Lower leg skin (tissue), 4 donors: Measurements from ENCODE around the gene AURKAIP1. TPM values are rescaled to one million over a fixed set of nuclear protein-coding genes. Genes with fewer than 3 reads are reported as not detected.
A peak's percentile ranks its signal among the peaks of the same experiment; 100 is the strongest.

Experiments
- DNase-seq, 2 donors: peaks; one replicate each; pipeline ENCODE4 v3.0.0-alpha.2; 2019; ENCODE audit warnings: low spot score in 2 of 2
- H3K4me3 ChIP-seq: fragments of 200-600 bp; sonication (generic); 2 replicates; pipeline ENCODE4 v1.5.1; 2017; ENCODE audit warnings: mild to moderate bottlenecking, low read depth; ENCODE audit not compliant: poor library complexity, severe bottlenecking
- POLR2A ChIP-seq, 2 donors: fragments of 450-650 bp; IDR thresholded peaks; one replicate each; pipeline ENCODE4 v1.6.1; 2016 to 2017; ENCODE audit warnings: antibody characterized with exemption in 2 of 2, mild to moderate bottlenecking in 1 of 2, moderate library complexity in 1 of 2
- WGBS, 2 donors: methylation state at CpG; one replicate each; pipeline ENCODE4 v1.1.5; 2018; 5-methylcytosine and 5-hydroxymethylcytosine counted together
- intact Hi-C: fragments of 100-400 bp; cut with DNase I; formaldehyde crosslinking; loops from one replicate; pipeline ENCODE4 v1.15.0; 2023; ENCODE audit warnings: low total_unique reads
- microRNA-seq, 2 donors: library from miRNA; unstranded; fragments of <30 nt; microRNA quantifications; one replicate each; pipeline ENCODE4, GENCODE V29; 2016; ENCODE audit warnings: borderline replicate concordance in 2 of 2, borderline number of aligned reads in 1 of 2
- total RNA-seq, 4 donors: library from RNA; depleted of rRNA; stranded (reverse); fragments of >200 nt; gene quantifications; one replicate each; pipeline ENCODE4 v1.1.0, GENCODE V29; 2016
- TF ChIP-seq, protein P1 (sequence below), 3 donors: fragments of 450-650 bp; IDR thresholded peaks; one replicate each; pipeline ENCODE4 v1.5.1; 2016; ENCODE audit warnings: antibody characterized with exemption in 3 of 3, mild to moderate bottlenecking in 3 of 3, moderate library complexity in 2 of 3

Gene AURKAIP1
- total RNA-seq, 4 donors from 2014 or later, result 97.3 to 140 (median 114) TPM

DNA sequence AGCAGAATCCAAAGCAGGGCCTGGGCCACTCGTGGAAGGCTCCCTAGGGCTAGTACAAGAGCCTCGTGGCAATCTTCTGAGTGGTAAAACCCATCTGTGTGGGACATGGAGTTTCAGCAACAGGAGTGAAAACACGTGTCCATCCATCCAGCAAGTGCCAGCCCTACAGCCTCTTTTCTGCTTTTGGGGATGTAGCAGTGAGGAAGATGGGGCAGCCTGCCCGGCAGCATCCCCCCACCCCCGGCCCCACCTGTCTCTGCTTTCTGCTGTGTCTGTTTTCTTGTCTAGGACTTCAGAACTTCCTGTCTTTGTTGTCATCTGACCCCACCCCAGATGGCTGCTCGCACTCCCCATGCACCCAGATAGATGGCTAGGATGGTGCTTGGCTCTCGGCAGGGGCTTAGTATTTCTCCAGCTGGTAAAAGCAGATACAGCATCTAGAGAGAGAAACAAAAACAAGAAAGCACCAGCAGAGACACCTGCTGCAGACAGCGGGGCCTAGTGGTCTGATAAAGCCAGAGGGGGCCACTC is 48.9 kb downstream of the AURKAIP1 start:
- no peak for TF ChIP-seq POLR2A (IDR thresholded peaks at IDR 0.05)
- TF ChIP-seq, protein P1, sequence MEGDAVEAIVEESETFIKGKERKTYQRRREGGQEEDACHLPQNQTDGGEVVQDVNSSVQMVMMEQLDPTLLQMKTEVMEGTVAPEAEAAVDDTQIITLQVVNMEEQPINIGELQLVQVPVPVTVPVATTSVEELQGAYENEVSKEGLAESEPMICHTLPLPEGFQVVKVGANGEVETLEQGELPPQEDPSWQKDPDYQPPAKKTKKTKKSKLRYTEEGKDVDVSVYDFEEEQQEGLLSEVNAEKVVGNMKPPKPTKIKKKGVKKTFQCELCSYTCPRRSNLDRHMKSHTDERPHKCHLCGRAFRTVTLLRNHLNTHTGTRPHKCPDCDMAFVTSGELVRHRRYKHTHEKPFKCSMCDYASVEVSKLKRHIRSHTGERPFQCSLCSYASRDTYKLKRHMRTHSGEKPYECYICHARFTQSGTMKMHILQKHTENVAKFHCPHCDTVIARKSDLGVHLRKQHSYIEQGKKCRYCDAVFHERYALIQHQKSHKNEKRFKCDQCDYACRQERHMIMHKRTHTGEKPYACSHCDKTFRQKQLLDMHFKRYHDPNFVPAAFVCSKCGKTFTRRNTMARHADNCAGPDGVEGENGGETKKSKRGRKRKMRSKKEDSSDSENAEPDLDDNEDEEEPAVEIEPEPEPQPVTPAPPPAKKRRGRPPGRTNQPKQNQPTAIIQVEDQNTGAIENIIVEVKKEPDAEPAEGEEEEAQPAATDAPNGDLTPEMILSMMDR (IDR thresholded peaks at IDR 0.05), result no peak
- intact Hi-C loops, result no loop called here
- 51 to 57% methylated on average over 8 of the region's 8 CpGs for WGBS, 2 donors
- no peak overlapping the region for H3K4me3 ChIP-seq
- no peak for DNase-seq

DNA sequence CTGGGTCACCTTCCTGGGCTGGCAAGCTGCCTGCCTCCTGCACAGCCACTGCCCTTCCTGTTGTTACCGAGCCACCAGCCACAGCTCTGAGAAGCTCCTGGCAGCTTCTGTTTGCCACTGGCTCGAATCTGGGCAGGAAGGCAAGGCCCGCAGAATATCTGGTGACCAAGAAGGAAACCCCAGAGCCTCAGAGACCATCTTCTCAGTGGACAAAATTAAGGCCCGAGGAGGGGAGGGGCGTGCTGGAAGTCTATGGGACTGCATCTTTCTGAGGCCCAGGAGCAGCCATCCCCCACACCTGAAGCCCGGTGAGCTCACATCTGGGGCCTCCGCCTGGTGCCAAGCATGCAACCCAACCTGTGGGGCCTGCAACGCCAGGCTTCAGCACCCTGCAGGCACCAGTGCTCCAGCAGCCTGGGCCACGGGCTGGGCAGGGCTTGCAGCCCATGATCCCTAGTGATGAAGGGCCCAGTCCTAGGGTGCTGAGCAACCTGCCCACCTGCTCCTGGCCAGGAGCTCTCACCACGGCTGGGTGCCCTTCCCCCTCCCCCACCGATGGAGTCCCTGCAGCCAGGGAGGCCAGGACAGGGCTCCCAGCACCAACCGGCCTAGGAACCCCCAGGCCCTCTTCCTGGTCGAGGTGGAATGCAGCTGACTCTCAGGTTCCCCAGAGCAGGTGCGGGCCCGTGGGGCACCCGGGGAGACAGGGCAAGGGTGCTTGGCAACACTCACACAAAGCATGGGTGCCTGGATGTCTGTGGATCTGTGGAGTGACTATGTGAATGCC is 49.5 kb downstream of the AURKAIP1 start:
- 26 to 36% methylated on average over 11 to 12 of the region's 16 CpGs for WGBS, 2 donors
- H3K4me3 ChIP-seq, result peak overlapping the region; percentile 61
- TF ChIP-seq POLR2A (IDR thresholded peaks at IDR 0.05), result no peak
- TF ChIP-seq, protein P1 (IDR thresholded peaks at IDR 0.05), result no peak
- DNase-seq, result no peak
- intact Hi-C loops, result no loop called here

DNA sequence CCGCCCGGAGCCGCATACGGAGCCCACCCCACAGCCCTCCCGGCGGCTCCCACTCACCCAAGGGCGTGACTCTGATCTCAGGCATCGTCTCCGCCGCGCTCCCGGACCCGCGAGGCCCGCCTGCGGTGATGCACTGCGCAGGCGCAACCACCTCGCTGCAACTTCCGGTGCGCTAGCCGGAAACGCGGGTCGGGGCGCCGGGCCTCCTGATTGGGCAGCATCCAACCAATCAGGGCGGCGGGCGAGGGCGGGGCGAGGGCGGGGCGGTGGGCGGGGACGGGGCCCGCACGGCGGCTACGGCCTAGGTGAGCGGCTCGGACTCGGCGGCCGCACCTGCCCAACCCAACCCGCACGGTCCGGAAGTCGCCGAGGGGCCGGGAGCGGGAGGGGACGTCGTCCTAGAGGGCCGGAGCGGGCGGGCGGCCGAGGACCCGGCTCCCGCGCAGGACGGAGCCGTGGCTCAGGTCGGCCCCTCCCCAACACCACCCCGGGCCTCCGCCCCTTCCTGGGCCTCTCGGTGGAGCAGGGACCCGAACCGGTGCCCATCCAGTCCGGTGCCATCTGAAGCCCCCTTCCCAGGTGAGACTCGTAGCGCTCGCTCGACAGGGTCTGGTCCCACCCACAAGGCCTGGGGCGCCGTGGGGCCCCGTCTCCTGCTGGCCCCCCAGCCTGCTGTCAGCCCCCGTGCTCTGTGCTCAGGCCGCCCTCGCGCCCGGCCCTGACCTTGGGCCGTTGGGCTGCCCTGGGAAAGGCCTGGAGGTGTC is 50.3 kb downstream of the AURKAIP1 start, which contains the start of the genes CPTP and INTS11:
TSS of gene CPTP (plus strand) at position 279 of the 764 bp plus-strand sequence. CDS start 2,109 bp downstream, outside the sequence.
TSS of gene INTS11 (minus strand) at position 137 of the 764 bp plus-strand sequence. CDS start at position 85, 52 bp downstream.
- TF ChIP-seq, protein P1 (IDR thresholded peaks at IDR 0.05), result no peak
- peak in 1 of 2 donors; percentile 38 for TF ChIP-seq POLR2A (IDR thresholded peaks at IDR 0.05)
- WGBS, 2 donors, result 0 to 3% methylated on average over 20 to 31 of the region's 84 CpGs
- peak within 1 kb of the TSS; percentile 70 for H3K4me3 ChIP-seq
- DNase-seq, result peak; percentile 86 to 99
- intact Hi-C loops, result no loop called here

DNA sequence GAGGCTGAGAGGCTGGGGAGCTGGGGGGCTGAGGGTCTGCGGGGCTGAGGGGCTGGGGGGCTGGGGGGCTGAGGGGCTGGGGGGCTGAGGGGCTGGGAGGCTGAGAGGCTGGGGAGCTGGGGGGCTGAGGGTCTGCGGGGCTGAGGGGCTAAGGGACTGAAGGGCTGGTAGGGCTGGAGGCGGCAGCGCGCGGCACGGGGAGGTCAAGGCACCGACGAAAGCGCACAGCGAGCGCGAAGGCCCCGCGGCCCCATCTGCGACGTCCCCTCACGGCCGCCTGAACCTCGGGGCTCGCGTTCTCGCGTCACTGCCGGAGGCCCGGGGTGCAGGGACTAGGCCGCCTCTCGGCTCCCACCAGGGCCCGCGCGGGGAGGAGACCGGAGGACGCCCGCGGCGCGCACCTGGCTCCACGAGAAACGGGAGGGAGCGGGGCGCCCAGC is 50.9 kb downstream of the AURKAIP1 start:
- peak overlapping the region; percentile 70 for H3K4me3 ChIP-seq
- intact Hi-C loops, result no loop called here
- DNase-seq, result no peak
- WGBS, 2 donors, result 0 to 1% methylated on average over 25 to 27 of the region's 41 CpGs
- no peak for TF ChIP-seq POLR2A (IDR thresholded peaks at IDR 0.05)
- TF ChIP-seq, protein P1 (IDR thresholded peaks at IDR 0.05), result no peak

Small RNA genes within 50 kb of the gene (microRNA-seq; reads per million reads assigned to microRNA genes)
- gene MIR6808, result 0 to 1.1 reads per million in 2 donors

Other genes with a start within 250 kb of the AURKAIP1 start
- not detected for gene TTLL10, start 201.3 kb downstream of the AURKAIP1 start, total RNA-seq
- 10 to 100 TPM; 19.8 to 36.8 (median 25.8) TPM for gene TNFRSF18, start 168.6 kb downstream of the AURKAIP1 start, total RNA-seq
- 1 to 10 TPM in 1 of 4 donors, under 1 TPM in 1, not detected in 2; 0.69 to 1.4 TPM for gene TNFRSF4, start 161.1 kb downstream of the AURKAIP1 start, total RNA-seq
- gene SDF4, start 143.2 kb downstream of the AURKAIP1 start, total RNA-seq, result 100 to 1,000 TPM in 2 of 4 donors, 10 to 100 TPM in 2; 81.7 to 121 (median 104) TPM
- 10 to 100 TPM; 12.8 to 26.1 (median 18.9) TPM for gene B3GALT6, start 143.0 kb downstream of the AURKAIP1 start, total RNA-seq
- 1 to 10 TPM in 2 of 4 donors, under 1 TPM in 1, not detected in 1; 0.46 to 9.8 (median 5.9) TPM for gene C1QTNF12, start 128.5 kb downstream of the AURKAIP1 start, total RNA-seq
- 10 to 100 TPM; 49.0 to 72.8 (median 54.0) TPM for gene UBE2J2, start 101.4 kb downstream of the AURKAIP1 start, total RNA-seq
- 1 to 10 TPM in 2 of 4 donors, under 1 TPM in 2; 0.84 to 5.3 (median 1.4) TPM for gene SCNN1D, start 94.8 kb downstream of the AURKAIP1 start, total RNA-seq
- 100 to 1,000 TPM in 3 of 4 donors, 10 to 100 TPM in 1; 98.8 to 189 (median 115) TPM for gene ACAP3, start 67.3 kb downstream of the AURKAIP1 start, total RNA-seq
- gene PUSL1, start 66.6 kb downstream of the AURKAIP1 start, total RNA-seq, result 10 to 100 TPM; 42.3 to 62.1 (median 53.7) TPM
- 100 to 1,000 TPM; 101 to 185 (median 105) TPM for gene INTS11, start 50.5 kb downstream of the AURKAIP1 start, total RNA-seq
- 10 to 100 TPM; 51.0 to 62.9 (median 57.4) TPM for gene CPTP, start 50.4 kb downstream of the AURKAIP1 start, total RNA-seq
- 1 to 10 TPM in 2 of 4 donors, under 1 TPM in 2; 0.38 to 1.4 (median 0.79) TPM for gene TAS1R3, start 43.9 kb downstream of the AURKAIP1 start, total RNA-seq
- 100 to 1,000 TPM in 3 of 4 donors, 10 to 100 TPM in 1; 92.0 to 163 (median 113) TPM for gene DVL1, start 25.8 kb downstream of the AURKAIP1 start, total RNA-seq
- 10 to 100 TPM; 34.1 to 76.1 (median 35.9) TPM for gene MXRA8, start 16.7 kb downstream of the AURKAIP1 start, total RNA-seq
- gene CCNL2, start 24.1 kb upstream of the AURKAIP1 start, total RNA-seq, result 100 to 1,000 TPM; 122 to 249 (median 142) TPM
- gene MRPL20, start 32.1 kb upstream of the AURKAIP1 start, total RNA-seq, result 100 to 1,000 TPM in 3 of 4 donors, 10 to 100 TPM in 1; 83.4 to 122 (median 106) TPM
- gene ANKRD65, start 46.1 kb upstream of the AURKAIP1 start, total RNA-seq, result 10 to 100 TPM in 1 of 4 donors, 1 to 10 TPM in 3; 3.1 to 10.9 (median 6.2) TPM
- gene VWA1, start 60.5 kb upstream of the AURKAIP1 start, total RNA-seq, result 10 to 100 TPM; 26.5 to 36.4 (median 30.1) TPM
- 1 to 10 TPM in 1 of 4 donors, under 1 TPM in 3; 0.17 to 2.1 (median 0.63) TPM for gene ATAD3C, start 74.5 kb upstream of the AURKAIP1 start, total RNA-seq
- gene ATAD3B, start 96.6 kb upstream of the AURKAIP1 start, total RNA-seq, result 10 to 100 TPM; 13.0 to 40.3 (median 17.1) TPM
- 10 to 100 TPM; 23.2 to 33.3 (median 26.9) TPM for gene ATAD3A, start 137.0 kb upstream of the AURKAIP1 start, total RNA-seq
- gene TMEM240, start 165.4 kb upstream of the AURKAIP1 start, total RNA-seq, result 1 to 10 TPM in 2 of 4 donors, under 1 TPM in 1, not detected in 1; 0.57 to 2.6 (median 2.0) TPM
- gene SSU72, start 199.7 kb upstream of the AURKAIP1 start, total RNA-seq, result 100 to 1,000 TPM in 3 of 4 donors, 10 to 100 TPM in 1; 96.4 to 163 (median 123) TPM
- 10 to 100 TPM; 10.5 to 18.9 (median 13.3) TPM for gene FNDC10, start 224.9 kb upstream of the AURKAIP1 start, total RNA-seq
- gene MIB2, start 240.3 kb upstream of the AURKAIP1 start, total RNA-seq, result 100 to 1,000 TPM; 117 to 216 (median 138) TPM